Nucleus accumbens (tissue), 56 donors: ENCODE results near the gene SCYGR7.
"Not testable (repeated sequence)": the region's sequence is repeated elsewhere in the genome, so short reads cannot be mapped to it uniquely, and the experiment has no call there.

Experiments used
- DNase-seq, 56 donors: peaks; one replicate each; lab custom pipeline; 2025; lab: John Stamatoyannopoulos, UW

Gene SCYGR7

GRCh38 chr2:227728035-227728434, at the start of gene SCYGR7:
Gene SCYGR7 (plus strand): TSS chr2:227728335. CDS start chr2:227728335, 0 bp downstream.
- no peak for DNase-seq

DNA sequence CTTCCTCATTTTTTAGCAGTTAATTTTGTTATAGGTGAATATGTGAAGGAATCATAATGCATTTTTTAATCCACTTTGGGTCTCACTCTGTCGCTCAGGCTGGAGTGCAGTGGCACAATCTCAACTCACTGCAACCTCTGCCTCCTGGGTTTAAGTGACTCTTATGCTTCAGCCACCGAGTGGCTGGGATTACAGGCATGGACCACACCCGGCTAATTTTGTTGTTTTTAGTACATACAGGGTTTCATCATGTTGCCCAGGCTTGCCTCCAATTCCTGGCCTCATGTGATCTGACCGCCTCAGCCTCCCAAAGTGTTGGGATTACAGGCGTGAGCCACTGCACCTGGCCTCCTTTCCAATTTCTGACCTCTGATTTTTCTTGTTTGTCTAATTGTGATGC, 43.9 kb upstream of the SCYGR7 start:
- DNase-seq = no peak

DNA sequence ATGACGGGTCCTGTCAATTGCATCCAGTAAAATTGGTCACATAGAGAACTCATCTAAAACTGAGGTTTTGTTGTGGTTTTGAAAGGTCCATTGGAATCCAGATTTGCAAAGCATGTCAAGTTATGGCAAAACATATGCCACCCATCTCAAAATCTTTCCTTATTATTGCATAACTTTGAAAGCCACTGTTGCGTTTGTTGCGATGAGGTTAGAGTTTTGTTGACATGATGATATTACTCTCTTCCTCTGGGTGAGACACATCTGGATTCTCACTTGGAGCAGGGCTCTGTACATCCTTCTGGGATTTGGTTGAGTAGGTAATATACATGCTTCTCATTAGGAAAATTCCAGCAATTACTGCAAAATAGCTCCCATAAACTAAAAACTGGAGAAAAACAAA, 40.9 kb upstream of the SCYGR7 start:
- no peak for DNase-seq

DNA sequence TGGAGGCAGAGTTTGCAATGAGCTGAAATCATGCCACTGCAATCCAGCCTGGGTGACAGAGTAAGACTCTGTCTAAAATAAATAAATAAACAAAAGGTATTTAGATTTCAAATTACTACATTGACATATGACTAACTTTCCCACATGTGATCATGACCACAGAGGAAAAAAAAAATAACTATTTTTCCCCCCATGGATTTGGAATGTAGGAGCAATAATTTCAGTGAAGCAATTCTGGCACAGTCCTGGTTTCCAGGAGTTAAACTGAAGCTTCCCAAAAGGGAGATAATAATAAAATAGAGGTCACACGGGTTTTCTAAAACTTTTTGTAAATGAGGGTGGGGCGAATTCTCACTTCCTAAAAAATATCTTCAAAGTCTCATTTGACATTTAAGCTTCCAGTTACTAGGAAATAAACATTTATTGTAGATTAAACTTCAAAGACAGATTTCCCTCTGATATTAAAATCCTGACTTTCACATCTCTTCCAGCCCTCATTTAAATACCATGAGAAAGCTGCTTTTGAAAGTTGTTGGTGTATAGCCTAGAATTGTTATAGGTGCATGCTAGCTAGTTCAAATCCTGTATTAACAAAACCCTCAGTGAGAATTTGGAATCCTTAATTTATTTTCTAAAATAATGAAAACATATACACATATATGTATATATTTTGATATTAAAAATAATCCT, 31.0 kb upstream of the SCYGR7 start:
- DNase-seq = no peak

- DNase-seq = no peak
Observed at GRCh38 chr2:227701556-227701955, 26.6 kb upstream of the SCYGR7 start.

GRCh38 chr2:227703280-227703732, 24.8 kb upstream of the SCYGR7 start:
- no peak for DNase-seq

- no peak for DNase-seq
Observed at GRCh38 chr2:227703961-227704360, 24.2 kb upstream of the SCYGR7 start.

- DNase-seq = no peak
Observed at GRCh38 chr2:227706859-227707258, 21.3 kb upstream of the SCYGR7 start.

DNA sequence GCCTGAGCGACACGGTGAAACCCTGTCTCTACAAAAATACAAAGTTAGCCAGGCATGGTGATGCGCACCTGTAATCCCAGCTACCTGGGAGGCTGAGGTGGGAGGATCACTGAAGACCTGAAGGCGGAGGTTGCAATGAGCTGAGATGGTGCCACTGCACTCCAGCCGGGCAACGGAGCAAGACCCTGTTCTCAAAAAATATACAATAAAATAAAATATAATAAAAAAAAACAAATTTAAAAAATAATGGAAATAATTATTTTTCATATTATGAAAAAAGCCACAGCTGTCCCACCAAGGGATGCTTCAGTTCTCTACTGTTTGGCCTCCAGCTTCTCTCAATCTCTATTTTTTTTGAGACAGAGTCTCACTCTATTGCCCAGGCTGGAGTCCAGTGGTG, 20.7 kb upstream of the SCYGR7 start:
- no peak for DNase-seq

GRCh38 chr2:227710986-227711385, 17.1 kb upstream of the SCYGR7 start:
- no peak for DNase-seq

DNA sequence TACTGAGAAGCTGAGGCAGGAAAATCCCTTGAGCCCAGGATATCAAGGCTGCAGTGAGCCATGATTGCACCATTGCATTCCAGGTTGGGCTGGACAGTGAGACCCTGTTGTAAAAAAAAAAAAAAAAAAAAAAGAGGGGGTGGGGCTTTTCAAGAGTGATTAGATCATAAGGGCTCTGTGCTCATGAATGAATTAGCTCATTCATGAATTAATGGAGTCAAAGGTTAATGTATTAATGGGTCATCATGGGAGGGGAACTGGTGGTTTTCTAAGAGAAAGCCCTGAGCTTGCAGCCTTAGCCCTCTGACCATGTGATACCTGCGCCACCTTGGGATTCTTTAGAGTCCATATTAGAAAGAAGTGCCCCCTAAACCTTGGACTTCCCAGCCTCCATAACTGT, 14.8 kb upstream of the SCYGR7 start:
- no peak for DNase-seq

DNA sequence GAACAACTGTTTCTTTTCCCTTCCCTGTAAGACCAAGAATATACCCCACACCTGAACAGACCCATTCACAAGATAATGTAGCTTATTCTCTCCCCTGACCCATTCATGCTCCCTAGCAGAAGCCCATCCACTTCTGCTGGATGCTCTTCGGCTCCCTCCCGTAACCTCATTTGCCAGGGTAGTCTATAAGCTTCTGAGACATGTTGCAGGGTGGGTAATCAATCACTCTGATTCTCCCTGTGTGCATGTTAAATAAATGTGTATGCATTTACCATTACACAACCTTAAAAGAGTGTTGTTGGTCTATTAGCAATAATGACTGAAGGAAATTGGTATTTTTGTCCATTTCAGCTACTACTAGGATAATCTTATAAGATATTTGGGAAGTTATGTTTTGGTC, 11.6 kb upstream of the SCYGR7 start:
- DNase-seq = no peak

DNA sequence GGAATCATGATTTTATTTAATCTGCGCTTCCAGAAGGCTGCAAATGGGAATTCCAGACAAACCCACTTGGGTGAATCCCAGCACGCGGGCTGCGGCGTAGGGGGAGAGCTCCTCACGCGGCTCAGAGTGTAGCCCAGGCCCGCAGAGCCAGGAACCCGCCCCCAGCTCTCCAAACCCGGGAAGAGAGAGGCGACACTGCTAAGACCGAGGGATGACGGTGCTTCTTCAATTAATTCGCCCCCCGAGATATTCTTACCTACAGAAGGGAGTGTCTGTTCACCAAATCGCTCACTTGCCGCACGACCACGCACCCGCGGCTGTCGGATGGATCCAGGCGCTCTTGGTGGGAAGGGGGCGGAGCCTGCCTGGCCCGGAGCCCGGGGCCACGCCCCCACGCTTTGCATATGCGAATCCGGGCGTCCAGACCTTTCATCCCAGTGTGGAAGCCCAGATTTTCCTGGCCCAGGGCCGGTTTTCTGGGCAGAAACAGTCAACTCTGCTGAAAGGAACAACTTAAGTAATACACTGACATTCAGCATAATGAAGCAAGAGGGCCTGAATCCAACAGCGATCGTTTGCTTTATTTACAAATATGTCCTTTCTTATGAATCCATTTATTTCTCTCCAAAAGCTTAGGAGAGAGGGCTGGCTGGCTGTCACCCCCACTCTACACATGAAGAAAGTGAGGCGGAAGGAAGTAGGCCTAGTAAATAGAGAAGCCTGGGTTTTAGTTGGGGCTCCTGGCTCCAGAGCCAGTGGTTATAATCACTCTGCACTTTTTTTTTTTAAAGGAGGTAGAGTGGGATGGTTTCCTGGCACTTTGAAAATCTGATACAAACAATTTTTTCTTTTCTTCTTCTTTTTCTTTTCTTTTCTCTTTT, 10.2 kb upstream of the SCYGR7 start, which contains the start of gene SLC19A3:
TSS of gene SLC19A3 (minus strand) at position 342 of the 881 bp plus-strand sequence. CDS start 15,710 bp downstream, outside the sequence.
- peak; percentile 9 to 87 (median 65) for DNase-seq

GRCh38 chr2:227719641-227720040, 8.5 kb upstream of the SCYGR7 start:
- no peak for DNase-seq

DNA sequence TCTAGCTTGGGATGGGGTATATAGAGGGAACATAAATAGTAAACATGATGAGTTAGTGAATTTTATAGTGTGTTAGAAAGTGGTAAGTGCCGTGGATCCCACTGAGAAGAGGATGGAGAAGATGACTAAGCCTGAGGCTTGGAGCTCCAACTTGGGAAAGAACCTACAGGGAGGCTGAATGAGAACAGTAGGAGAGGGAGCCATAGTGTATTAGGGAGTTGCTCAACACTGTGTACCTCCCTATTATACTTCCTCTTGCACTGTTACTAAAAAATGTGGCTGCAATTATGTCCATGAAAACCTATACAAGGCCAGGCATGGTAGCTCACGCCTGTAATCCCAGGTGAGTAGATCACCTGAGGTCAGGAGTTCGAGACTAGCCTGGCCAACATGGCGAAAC, 7.5 kb upstream of the SCYGR7 start:
- DNase-seq = no peak

- DNase-seq = not testable (repeated sequence)
Observed at GRCh38 chr2:227722821-227723220, 5.3 kb upstream of the SCYGR7 start.

DNA sequence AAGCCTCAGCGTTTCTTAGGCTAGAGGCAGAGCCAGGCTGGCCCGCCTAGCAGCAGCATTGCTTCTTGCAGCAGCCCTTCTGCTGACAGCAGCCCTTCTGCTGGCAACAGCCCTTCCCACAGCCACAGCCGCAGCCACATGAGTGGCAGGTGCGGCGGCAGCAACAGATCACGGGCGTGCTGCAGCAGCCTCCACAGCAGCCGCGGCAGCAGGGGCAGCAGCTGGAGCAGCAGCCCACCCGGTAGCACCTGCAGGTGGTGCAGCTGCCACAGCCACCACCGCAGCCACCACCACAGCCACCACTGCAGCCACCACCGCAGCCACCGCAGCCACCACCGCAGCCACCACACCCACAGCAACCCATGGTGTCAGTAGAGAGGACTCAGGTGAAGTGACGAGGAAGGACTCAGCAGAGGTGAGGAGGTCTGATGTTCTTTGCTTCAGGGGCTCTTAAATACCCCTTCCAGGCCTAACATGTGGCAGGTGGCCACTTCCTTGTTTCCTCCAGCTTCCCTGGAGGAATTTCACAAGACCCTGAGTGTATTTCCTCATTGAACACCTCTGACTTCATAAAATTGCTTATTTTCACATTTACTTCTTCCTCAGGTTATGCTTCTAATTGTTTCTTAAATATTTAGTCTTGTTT, 3.6 kb upstream of the SCYGR7 start, which contains the start of gene SCYGR6:
TSS of gene SCYGR6 (minus strand) at position 364 of the 646 bp plus-strand sequence. CDS start at position 364, 0 bp downstream.
- no peak for DNase-seq

- DNase-seq = no peak
Observed at GRCh38 chr2:227739351-227739750, 11.2 kb downstream of the SCYGR7 start.

- DNase-seq = not testable (repeated sequence)
Observed at GRCh38 chr2:227740705-227741104, 12.6 kb downstream of the SCYGR7 start.

GRCh38 chr2:227745594-227745993, 17.5 kb downstream of the SCYGR7 start, which contains the start of gene SCYGR8:
Gene SCYGR8 (plus strand): TSS chr2:227745894. CDS start chr2:227745894, 0 bp downstream.
- DNase-seq = no peak

- no peak for DNase-seq
Observed at GRCh38 chr2:227748079-227748478, 19.9 kb downstream of the SCYGR7 start.
